ENCODE results near the gene FDXR. TPM values are rescaled to one million over a fixed set of nuclear protein-coding genes. Genes with fewer than 3 reads are reported as not detected.
A peak's percentile ranks its signal among the peaks of the same experiment; 100 is the strongest.

The FDXR gene
- polyA plus RNA-seq, 1 donor = 6.3 TPM

- H3K36me3 ChIP-seq (ENCODE audit: control insufficient read depth, insufficient read depth, low read length) = no peaks in the 10 kb centered on the region
- H3K4me1 ChIP-seq (ENCODE audit: control insufficient read depth, insufficient read depth, low read length) = peaks cover 9% of the 10 kb centered on the region
- no peak for DNase-seq
- WGBS (ENCODE audit: insufficient coverage, low lambda C conversion rate) = no CpG with 5 or more reads among the region's 7 CpGs
- no peak overlapping the region for H3K27ac ChIP-seq (ENCODE audit: low read length)
- H3K27me3 ChIP-seq (ENCODE audit: control insufficient read depth, insufficient read depth, low read length) = peaks cover 94% of the 10 kb centered on the region
- H3K4me3 ChIP-seq (ENCODE audit: low read length) = no peak overlapping the region
- H3K9me3 ChIP-seq (ENCODE audit: control insufficient read depth, low read depth, low read length) = peaks cover 20% of the 10 kb centered on the region
Measured at GRCh38 chr17:74856112-74856511, 16.7 kb downstream of the FDXR start.

DNA sequence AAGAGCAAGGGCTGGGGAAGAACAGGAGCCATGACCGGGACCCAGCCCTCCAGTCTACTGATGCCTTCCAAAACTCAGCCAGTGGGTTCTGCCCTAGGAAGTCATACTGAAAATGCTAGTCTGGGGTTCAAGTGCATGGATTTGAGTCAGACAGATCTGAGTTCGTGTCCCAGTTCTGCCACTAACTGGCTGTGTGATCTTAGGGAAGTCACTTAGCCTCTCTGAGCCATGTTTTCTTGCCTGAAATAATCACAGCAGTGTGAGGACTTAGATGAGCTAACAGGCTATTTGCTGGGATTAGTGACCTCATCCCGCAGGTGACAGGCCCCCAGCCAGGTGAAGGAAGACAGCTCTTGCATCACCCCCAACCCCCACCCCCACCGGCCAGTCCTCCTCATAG, 17.5 kb downstream of the FDXR start:
- Histone ChIP-seq H3K4me1 (ENCODE audit: control insufficient read depth, insufficient read depth, low read length) (peaks cover 3% of the 10 kb centered on the region), H3K36me3 (ENCODE audit: control insufficient read depth, insufficient read depth, low read length) (no peaks in the 10 kb centered on the region), H3K4me3 (ENCODE audit: low read length) (no peak overlapping the region), H3K27ac (ENCODE audit: low read length) (no peak overlapping the region), H3K9me3 (ENCODE audit: control insufficient read depth, low read depth, low read length) (peaks cover 12% of the 10 kb centered on the region), H3K27me3 (ENCODE audit: control insufficient read depth, insufficient read depth, low read length) (peaks cover 94% of the 10 kb centered on the region)
- no CpG with 5 or more reads among the region's 4 CpGs for WGBS (ENCODE audit: insufficient coverage, low lambda C conversion rate)
- no peak for DNase-seq

- Histone ChIP-seq H3K4me1 (ENCODE audit: control insufficient read depth, insufficient read depth, low read length) (peaks cover 3% of the 10 kb centered on the region), H3K36me3 (ENCODE audit: control insufficient read depth, insufficient read depth, low read length) (no peaks in the 10 kb centered on the region), H3K9me3 (ENCODE audit: control insufficient read depth, low read depth, low read length) (peaks cover 10% of the 10 kb centered on the region), H3K4me3 (ENCODE audit: low read length) (no peak overlapping the region), H3K27me3 (ENCODE audit: control insufficient read depth, insufficient read depth, low read length) (peaks cover 92% of the 10 kb centered on the region), H3K27ac (ENCODE audit: low read length) (no peak overlapping the region)
- WGBS (ENCODE audit: insufficient coverage, low lambda C conversion rate) = no CpG with 5 or more reads among the region's 17 CpGs
- DNase-seq = no peak
Measured at GRCh38 chr17:74854792-74855191, 18.0 kb downstream of the FDXR start.

DNA sequence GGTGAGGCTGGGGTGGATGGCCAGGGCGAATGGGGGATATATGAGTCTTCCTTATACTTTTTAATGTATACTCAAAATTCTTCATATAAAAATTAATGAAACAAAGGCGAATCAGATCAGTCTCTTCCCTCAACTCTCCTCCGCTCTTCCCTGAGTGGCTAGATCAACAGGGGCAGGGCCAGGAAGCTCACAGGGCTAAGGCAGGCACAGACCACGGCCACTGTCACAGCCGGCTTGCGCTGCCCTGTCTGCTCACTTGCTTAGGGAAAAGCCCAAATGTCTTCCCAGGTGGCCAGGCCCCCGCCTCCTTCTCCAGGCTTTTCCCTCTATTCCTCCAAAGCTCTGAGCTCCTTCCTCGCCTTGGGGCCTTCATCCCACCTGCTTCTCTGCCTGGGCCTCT, 19.1 kb downstream of the FDXR start:
- no peak overlapping the region for H3K27ac ChIP-seq (ENCODE audit: low read length)
- DNase-seq = no peak
- no peaks in the 10 kb centered on the region for H3K36me3 ChIP-seq (ENCODE audit: control insufficient read depth, insufficient read depth, low read length)
- H3K27me3 ChIP-seq (ENCODE audit: control insufficient read depth, insufficient read depth, low read length) = peaks cover 84% of the 10 kb centered on the region
- peaks cover 3% of the 10 kb centered on the region for H3K4me1 ChIP-seq (ENCODE audit: control insufficient read depth, insufficient read depth, low read length)
- H3K9me3 ChIP-seq (ENCODE audit: control insufficient read depth, low read depth, low read length) = peaks cover 10% of the 10 kb centered on the region
- H3K4me3 ChIP-seq (ENCODE audit: low read length) = no peak overlapping the region
- WGBS (ENCODE audit: insufficient coverage, low lambda C conversion rate) = 67% methylated on average over 1 of the region's 8 CpGs

DNA sequence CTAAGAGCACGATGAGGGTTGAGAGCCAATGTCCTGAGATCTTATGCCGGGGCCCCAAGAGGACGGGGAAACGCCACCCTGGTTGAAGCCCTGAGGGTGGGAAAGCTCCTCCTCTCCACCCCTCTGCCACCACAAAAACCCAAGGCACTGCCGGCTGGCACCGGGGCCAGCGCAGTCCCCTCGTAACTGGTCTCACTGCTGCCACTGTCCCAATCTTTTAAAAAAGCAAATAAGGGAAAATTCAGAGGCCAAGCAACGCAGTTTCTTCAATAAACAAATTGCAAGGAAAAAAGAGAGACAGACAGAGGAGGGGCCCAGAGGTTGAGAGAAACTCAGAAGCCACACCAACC, 19.8 kb downstream of the FDXR start:
- WGBS (ENCODE audit: insufficient coverage, low lambda C conversion rate) = 13% methylated on average over 1 of the region's 9 CpGs
- Histone ChIP-seq H3K9me3 (ENCODE audit: control insufficient read depth, low read depth, low read length) (peaks cover 10% of the 10 kb centered on the region), H3K36me3 (ENCODE audit: control insufficient read depth, insufficient read depth, low read length) (no peaks in the 10 kb centered on the region), H3K27ac (ENCODE audit: low read length) (no peak overlapping the region), H3K4me3 (ENCODE audit: low read length) (no peak overlapping the region), H3K4me1 (ENCODE audit: control insufficient read depth, insufficient read depth, low read length) (peaks cover 3% of the 10 kb centered on the region), H3K27me3 (ENCODE audit: control insufficient read depth, insufficient read depth, low read length) (peaks cover 78% of the 10 kb centered on the region)
- no peak for DNase-seq

DNA sequence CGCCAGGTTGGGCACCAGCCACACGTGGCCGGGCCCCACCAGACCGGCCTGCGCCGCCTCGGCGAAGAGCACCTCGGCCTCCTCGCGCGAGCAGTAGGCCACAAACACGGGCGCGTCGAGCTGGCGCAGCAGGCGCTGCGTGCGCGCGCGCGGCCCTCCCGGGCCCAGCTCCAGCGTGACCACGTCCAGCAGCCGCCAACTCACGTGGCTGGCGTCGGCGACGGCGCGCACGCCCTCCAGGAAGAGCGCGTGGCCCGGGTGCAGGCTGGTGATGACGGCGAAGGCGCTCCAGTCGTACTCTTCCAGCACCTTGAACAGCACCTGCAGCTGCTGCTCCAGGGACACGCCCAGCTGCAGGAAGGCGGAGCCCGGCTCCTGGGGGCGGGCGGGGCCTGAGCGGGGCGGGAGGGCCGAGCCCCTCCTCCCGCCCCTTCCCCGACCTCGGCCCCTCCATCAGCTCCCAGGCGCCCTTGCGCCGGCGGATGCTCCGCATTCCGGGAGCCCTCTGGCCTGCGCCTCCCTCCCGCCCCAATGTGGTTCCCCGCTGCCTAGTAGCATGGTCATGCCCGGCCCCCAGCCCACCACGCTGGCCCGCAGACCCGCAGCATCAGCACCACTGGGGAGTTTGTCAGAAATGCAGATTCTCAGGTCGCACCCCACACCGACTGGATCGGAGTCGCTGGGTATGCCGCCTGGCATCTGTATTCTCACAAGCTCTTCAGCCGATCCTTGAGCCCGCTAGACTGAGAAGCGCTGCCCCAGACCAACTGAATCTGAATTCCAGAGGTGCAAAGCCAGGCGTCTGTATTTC, 20.4 kb downstream of the FDXR start:
- Histone ChIP-seq H3K27me3 (ENCODE audit: control insufficient read depth, insufficient read depth, low read length) (peaks cover 74% of the 10 kb centered on the region), H3K27ac (ENCODE audit: low read length) (no peak overlapping the region), H3K36me3 (ENCODE audit: control insufficient read depth, insufficient read depth, low read length) (no peaks in the 10 kb centered on the region), H3K4me1 (ENCODE audit: control insufficient read depth, insufficient read depth, low read length) (peaks cover 3% of the 10 kb centered on the region), H3K9me3 (ENCODE audit: control insufficient read depth, low read depth, low read length) (peaks cover 10% of the 10 kb centered on the region), H3K4me3 (ENCODE audit: low read length) (no peak overlapping the region)
- DNase-seq = peak; percentile 52 to 72
- no CpG with 5 or more reads among the region's 76 CpGs for WGBS (ENCODE audit: insufficient coverage, low lambda C conversion rate)

GRCh38 chr17:74851612-74852236, 21.1 kb downstream of the FDXR start:
- H3K27me3 ChIP-seq (ENCODE audit: control insufficient read depth, insufficient read depth, low read length) = peaks cover 66% of the 10 kb centered on the region
- H3K4me3 ChIP-seq (ENCODE audit: low read length) = no peak overlapping the region
- DNase-seq = no peak
- H3K4me1 ChIP-seq (ENCODE audit: control insufficient read depth, insufficient read depth, low read length) = peaks cover 3% of the 10 kb centered on the region
- H3K27ac ChIP-seq (ENCODE audit: low read length) = no peak overlapping the region
- no CpG with 5 or more reads among the region's 29 CpGs for WGBS (ENCODE audit: insufficient coverage, low lambda C conversion rate)
- H3K36me3 ChIP-seq (ENCODE audit: control insufficient read depth, insufficient read depth, low read length) = no peaks in the 10 kb centered on the region
- peaks cover 10% of the 10 kb centered on the region for H3K9me3 ChIP-seq (ENCODE audit: control insufficient read depth, low read depth, low read length)

DNA sequence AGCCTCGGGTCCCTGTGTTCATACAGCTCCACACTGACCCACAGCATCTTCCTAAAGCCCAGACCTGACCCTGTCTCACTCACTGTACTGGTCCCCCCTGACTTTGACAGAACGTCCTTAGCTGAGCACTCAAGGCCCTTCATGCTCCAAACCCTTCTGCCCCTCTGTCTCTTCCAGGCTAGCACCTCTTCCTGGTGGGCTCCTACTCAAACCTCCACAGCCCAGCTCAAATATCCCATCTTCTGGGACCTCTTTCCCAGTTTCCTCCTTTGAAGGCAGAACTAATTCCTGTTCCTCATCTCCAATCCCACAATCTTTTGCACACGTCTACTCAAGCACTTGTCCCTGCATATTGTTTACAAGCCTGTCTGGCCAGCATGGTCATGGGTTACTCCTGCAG, 21.9 kb downstream of the FDXR start:
- peaks cover 64% of the 10 kb centered on the region for H3K27me3 ChIP-seq (ENCODE audit: control insufficient read depth, insufficient read depth, low read length)
- no peak overlapping the region for H3K27ac ChIP-seq (ENCODE audit: low read length)
- WGBS (ENCODE audit: insufficient coverage, low lambda C conversion rate) = no CpG with 5 or more reads among the region's 3 CpGs

DNA sequence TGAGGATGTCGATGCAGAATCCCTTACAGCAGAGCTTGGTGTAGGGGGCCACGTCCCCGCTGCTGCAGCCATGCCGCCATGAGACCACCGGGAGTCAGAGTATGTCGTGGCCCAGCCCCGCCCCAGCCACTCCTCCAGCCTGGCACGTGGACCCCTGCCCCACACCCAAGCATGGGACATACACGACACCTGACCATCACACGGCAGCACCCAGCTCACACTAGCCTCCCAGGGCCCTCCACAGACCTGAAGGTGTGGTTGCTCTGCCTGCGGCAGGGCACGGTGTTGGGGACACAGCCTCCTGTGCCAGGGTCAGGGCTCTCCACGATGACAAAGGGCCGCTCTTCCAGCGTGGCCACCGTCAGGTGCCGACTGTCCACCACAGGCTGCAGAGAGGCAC, 22.5 kb downstream of the FDXR start:
- H3K27me3 ChIP-seq (ENCODE audit: control insufficient read depth, insufficient read depth, low read length) = peaks cover 62% of the 10 kb centered on the region
- H3K4me1 ChIP-seq (ENCODE audit: control insufficient read depth, insufficient read depth, low read length) = peaks cover 3% of the 10 kb centered on the region
- no peaks in the 10 kb centered on the region for H3K36me3 ChIP-seq (ENCODE audit: control insufficient read depth, insufficient read depth, low read length)
- no peak for DNase-seq
- peaks cover 10% of the 10 kb centered on the region for H3K9me3 ChIP-seq (ENCODE audit: control insufficient read depth, low read depth, low read length)
- no CpG with 5 or more reads among the region's 17 CpGs for WGBS (ENCODE audit: insufficient coverage, low lambda C conversion rate)
- H3K27ac ChIP-seq (ENCODE audit: low read length) = no peak overlapping the region
- no peak overlapping the region for H3K4me3 ChIP-seq (ENCODE audit: low read length)

More for the DNA sequence above, 21.9 kb downstream of the FDXR start:
- Histone ChIP-seq H3K9me3 (ENCODE audit: control insufficient read depth, low read depth, low read length) (peaks cover 10% of the 10 kb centered on the region), H3K4me3 (ENCODE audit: low read length) (no peak overlapping the region), H3K4me1 (ENCODE audit: control insufficient read depth, insufficient read depth, low read length) (peaks cover 3% of the 10 kb centered on the region), H3K36me3 (ENCODE audit: control insufficient read depth, insufficient read depth, low read length) (no peaks in the 10 kb centered on the region)
- no peak for DNase-seq

- Histone ChIP-seq H3K4me3 (ENCODE audit: low read length) (no peak overlapping the region), H3K27ac (ENCODE audit: low read length) (no peak overlapping the region), H3K4me1 (ENCODE audit: control insufficient read depth, insufficient read depth, low read length) (peaks cover 3% of the 10 kb centered on the region), H3K27me3 (ENCODE audit: control insufficient read depth, insufficient read depth, low read length) (peaks cover 53% of the 10 kb centered on the region), H3K9me3 (ENCODE audit: control insufficient read depth, low read depth, low read length) (peaks cover 10% of the 10 kb centered on the region), H3K36me3 (ENCODE audit: control insufficient read depth, insufficient read depth, low read length) (no peaks in the 10 kb centered on the region)
- DNase-seq = no peak
- no CpG with 5 or more reads among the region's 9 CpGs for WGBS (ENCODE audit: insufficient coverage, low lambda C conversion rate)
Measured at GRCh38 chr17:74848656-74849399, 24.0 kb downstream of the FDXR start.

All from large intestine (tissue), 3 donors.